Stomach (tissue), 4 donors: ENCODE measurements around the gene DCP2.

ENCODE experiments used
- POLR2A ChIP-seq, 4 donors: fragments of 450-650 bp; IDR thresholded peaks; one replicate each; pipeline ENCODE4 v1.6.1; 2016; ENCODE audit warnings: antibody characterized with exemption in 4 of 4, control low read depth in 2 of 4, mild to moderate bottlenecking in 1 of 4, moderate library complexity in 1 of 4
- POLR2AphosphoS5 ChIP-seq, 3 donors: sonication (generic); formaldehyde crosslinking; IDR thresholded peaks; one replicate each; pipeline ENCODE4 v1.6.1; 2016; ENCODE audit warnings: antibody characterized with exemption in 3 of 3
- TF ChIP-seq, protein P1 (sequence below), 7 experiments: fragments of 450-650 bp in 4 of 7; fragments of 200-600 bp in 3 of 7; sonication (generic) in 3 of 7; IDR thresholded peaks; one replicate each; pipeline ENCODE4 v1.5.1; 2016 to 2019; ENCODE audit warnings: antibody characterized with exemption in 7 of 7, control low read depth in 2 of 7, mild to moderate bottlenecking in 1 of 7

DNA sequence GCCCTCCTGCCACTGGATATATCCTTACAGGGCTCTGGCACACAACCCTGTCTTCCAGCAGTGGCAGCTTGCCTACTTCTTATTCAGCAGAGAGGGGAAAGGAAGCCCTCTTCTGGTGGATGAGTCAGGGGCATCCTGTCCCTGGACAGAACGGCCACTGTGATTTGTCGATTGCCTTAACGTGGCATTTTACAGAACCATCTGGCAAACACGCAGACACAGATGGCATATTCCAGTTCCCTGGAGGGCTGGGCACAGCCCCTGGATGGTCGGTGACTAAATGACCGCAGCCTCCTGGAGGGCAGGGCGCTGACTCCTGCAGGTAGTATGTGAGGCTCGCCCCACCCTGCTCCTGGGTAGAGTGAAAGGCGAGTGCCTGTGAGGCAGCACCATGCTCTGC is 62.1 kb downstream of the DCP2 start:
- no peak for TF ChIP-seq POLR2AphosphoS5 (IDR thresholded peaks at IDR 0.05)
- TF ChIP-seq, protein P1, sequence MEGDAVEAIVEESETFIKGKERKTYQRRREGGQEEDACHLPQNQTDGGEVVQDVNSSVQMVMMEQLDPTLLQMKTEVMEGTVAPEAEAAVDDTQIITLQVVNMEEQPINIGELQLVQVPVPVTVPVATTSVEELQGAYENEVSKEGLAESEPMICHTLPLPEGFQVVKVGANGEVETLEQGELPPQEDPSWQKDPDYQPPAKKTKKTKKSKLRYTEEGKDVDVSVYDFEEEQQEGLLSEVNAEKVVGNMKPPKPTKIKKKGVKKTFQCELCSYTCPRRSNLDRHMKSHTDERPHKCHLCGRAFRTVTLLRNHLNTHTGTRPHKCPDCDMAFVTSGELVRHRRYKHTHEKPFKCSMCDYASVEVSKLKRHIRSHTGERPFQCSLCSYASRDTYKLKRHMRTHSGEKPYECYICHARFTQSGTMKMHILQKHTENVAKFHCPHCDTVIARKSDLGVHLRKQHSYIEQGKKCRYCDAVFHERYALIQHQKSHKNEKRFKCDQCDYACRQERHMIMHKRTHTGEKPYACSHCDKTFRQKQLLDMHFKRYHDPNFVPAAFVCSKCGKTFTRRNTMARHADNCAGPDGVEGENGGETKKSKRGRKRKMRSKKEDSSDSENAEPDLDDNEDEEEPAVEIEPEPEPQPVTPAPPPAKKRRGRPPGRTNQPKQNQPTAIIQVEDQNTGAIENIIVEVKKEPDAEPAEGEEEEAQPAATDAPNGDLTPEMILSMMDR (IDR thresholded peaks at IDR 0.05), result no peak
- no peak for TF ChIP-seq POLR2A (IDR thresholded peaks at IDR 0.05)
